ENCODE data around the gene ITGA11.

ITGA11 gene

DNA sequence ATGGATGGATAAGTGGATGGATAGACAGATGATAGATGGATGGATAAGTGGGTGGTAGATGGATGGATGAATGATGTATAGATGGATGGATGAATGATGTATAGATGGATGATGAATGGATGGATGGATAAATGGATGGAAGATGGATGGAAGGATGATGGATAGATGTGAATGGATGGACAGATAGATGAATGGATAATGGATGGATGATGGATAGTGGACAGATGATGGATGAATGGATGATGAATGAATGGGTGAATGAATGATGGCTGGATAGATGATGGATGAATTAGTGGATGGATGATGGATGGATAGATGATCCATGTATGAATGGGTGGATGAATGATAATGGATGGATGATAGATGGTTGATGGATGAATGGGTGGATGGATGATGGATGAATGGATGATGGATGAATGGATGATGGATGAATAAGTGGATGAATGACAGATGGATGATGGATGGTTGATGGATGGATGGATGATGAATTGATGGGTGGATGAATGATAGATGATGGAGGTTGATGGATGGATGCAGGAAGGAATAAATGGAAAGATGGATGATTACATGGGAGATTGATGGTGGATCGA is 69.3 kb downstream of the ITGA11 start:
- Histone ChIP-seq H3K9me3 (no peaks in the 10 kb centered on the region), H3K36me3 (no peaks in the 10 kb centered on the region), H3K4me1 (no peaks in the 10 kb centered on the region), H3K27me3 (no peaks in the 10 kb centered on the region), H3K4me3 (ENCODE audit: low read depth, low read length) (no peak overlapping the region)
- DNase-seq = no peak
- TF ChIP-seq, protein P1, sequence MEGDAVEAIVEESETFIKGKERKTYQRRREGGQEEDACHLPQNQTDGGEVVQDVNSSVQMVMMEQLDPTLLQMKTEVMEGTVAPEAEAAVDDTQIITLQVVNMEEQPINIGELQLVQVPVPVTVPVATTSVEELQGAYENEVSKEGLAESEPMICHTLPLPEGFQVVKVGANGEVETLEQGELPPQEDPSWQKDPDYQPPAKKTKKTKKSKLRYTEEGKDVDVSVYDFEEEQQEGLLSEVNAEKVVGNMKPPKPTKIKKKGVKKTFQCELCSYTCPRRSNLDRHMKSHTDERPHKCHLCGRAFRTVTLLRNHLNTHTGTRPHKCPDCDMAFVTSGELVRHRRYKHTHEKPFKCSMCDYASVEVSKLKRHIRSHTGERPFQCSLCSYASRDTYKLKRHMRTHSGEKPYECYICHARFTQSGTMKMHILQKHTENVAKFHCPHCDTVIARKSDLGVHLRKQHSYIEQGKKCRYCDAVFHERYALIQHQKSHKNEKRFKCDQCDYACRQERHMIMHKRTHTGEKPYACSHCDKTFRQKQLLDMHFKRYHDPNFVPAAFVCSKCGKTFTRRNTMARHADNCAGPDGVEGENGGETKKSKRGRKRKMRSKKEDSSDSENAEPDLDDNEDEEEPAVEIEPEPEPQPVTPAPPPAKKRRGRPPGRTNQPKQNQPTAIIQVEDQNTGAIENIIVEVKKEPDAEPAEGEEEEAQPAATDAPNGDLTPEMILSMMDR (IDR thresholded peaks at IDR 0.05; ENCODE audit: low read depth, low read length) = no peak

DNA sequence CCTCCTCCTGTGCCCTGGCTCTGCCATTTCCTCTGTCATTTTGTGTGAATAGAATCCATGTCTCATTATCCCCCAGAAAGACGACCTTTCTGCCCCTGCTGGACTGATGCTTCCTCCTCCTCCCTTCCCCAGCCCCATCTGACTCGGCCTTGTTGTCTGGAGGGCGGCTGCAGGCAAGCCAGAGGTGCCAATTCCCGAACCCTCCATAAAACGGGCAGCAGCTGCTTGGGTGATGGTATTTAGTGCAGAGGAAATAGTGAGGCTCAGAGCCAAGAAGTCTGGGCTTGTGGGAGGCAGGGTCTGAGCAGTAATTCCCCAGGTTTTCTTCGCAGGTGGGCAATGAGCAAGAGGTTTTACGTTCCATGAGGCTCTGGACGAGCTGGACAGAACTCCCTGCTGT is 71.2 kb downstream of the ITGA11 start:
- no peaks in the 10 kb centered on the region for H3K27me3 ChIP-seq
- TF ChIP-seq, protein P1 (IDR thresholded peaks at IDR 0.05; ENCODE audit: low read depth, low read length) = no peak
- DNase-seq = no peak
- H3K4me1 ChIP-seq = no peaks in the 10 kb centered on the region
- no peak overlapping the region for H3K4me3 ChIP-seq (ENCODE audit: low read depth, low read length)
- H3K36me3 ChIP-seq = no peaks in the 10 kb centered on the region
- no peaks in the 10 kb centered on the region for H3K9me3 ChIP-seq

- DNase-seq = no peak
- Histone ChIP-seq H3K4me1 (no peaks in the 10 kb centered on the region), H3K27me3 (no peaks in the 10 kb centered on the region), H3K9me3 (no peaks in the 10 kb centered on the region), H3K4me3 (ENCODE audit: low read depth, low read length) (no peak overlapping the region), H3K36me3 (no peaks in the 10 kb centered on the region)
- TF ChIP-seq, protein P1 (IDR thresholded peaks at IDR 0.05; ENCODE audit: low read depth, low read length) = no peak
Measured at GRCh38 chr15:68356778-68357177, 75.2 kb downstream of the ITGA11 start.

GRCh38 chr15:68354923-68355322 is 77.0 kb downstream of the ITGA11 start:
- Histone ChIP-seq H3K9me3 (no peaks in the 10 kb centered on the region), H3K4me1 (no peaks in the 10 kb centered on the region), H3K4me3 (ENCODE audit: low read depth, low read length) (no peak overlapping the region), H3K36me3 (no peaks in the 10 kb centered on the region), H3K27me3 (no peaks in the 10 kb centered on the region)
- no peak for DNase-seq
- TF ChIP-seq, protein P1 (IDR thresholded peaks at IDR 0.05; ENCODE audit: low read depth, low read length) = no peak

DNA sequence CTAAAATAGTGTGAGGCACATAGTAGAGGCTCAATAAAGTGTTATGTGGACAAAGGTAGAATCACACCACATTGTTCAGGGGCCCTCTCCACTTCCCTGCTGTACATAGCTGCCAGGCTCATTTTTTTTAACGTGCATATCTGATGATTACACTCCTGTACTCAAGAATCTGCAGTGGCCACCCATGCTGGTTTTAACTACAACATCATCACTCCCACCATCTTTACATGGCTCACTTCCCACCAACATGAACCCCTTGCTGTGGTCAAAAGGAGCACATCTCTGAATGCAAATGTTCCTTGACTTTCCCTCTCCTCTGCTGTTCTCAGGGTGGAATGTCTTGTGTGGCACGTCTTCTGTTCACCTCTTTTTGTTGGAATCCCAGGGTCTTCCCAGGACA is 77.7 kb downstream of the ITGA11 start:
- no peaks in the 10 kb centered on the region for H3K27me3 ChIP-seq
- TF ChIP-seq, protein P1 (IDR thresholded peaks at IDR 0.05; ENCODE audit: low read depth, low read length) = no peak

DNA sequence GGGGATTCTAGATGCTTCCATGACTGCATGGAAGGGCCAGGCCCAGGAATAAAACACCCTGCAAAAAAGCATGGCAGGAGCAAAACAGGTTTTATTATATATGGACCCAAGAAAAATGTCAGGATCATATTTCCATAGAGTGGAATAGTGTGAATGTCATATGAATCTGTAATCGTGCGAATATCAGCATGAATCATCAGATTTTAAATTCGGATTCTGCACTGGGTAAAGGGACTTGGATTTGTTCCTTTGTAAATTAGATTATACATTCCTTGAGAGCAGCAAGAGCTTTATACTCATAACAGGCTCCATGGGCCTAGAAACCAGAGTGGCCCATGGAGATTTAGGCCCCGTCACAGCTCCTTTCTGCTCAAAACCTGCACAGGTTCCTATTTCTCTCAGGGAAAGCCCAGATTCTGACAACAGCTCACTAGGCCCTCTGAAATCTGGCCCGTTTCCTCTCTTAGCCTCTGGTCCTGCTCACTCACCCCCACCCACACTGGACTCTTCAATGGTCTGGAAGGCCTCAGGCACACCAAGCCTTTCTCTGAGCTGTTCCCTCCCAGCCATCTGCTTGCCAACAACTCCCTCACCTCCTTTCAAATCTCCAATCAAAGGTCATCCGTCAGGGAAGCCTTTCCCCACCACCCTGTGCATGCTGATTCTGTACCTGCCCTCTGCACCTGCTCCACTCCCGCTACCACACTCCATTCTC is 78.4 kb downstream of the ITGA11 start:
- Histone ChIP-seq H3K9me3 (no peaks in the 10 kb centered on the region), H3K36me3 (no peaks in the 10 kb centered on the region), H3K4me1 (no peaks in the 10 kb centered on the region), H3K4me3 (ENCODE audit: low read depth, low read length) (no peak overlapping the region), H3K27me3 (no peaks in the 10 kb centered on the region)
- TF ChIP-seq, protein P1 (IDR thresholded peaks at IDR 0.05; ENCODE audit: low read depth, low read length) = no peak
- no peak for DNase-seq

More for the DNA sequence above, 77.7 kb downstream of the ITGA11 start:
- Histone ChIP-seq H3K9me3 (no peaks in the 10 kb centered on the region), H3K4me3 (ENCODE audit: low read depth, low read length) (no peak overlapping the region), H3K4me1 (no peaks in the 10 kb centered on the region), H3K36me3 (no peaks in the 10 kb centered on the region)
- DNase-seq = no peak

Measured in BE2C (cell line).